SK-N-SH (cell line): ENCODE measurements around the gene ZNF143. TPM values are rescaled to one million over a fixed set of nuclear protein-coding genes. Genes with fewer than 3 reads are reported as not detected.

Experiments
- CTCF ChIA-PET: fragments of 300-600, 350-600 bp; formaldehyde crosslinking; extraction: SDS; loops from one replicate; lab custom pipeline; 2021; lab: Yijun Ruan, JAX
- POLR2A ChIA-PET: fragments of 350-600 bp; sonication (Branson Sonifier 250); formaldehyde crosslinking; extraction: SDS; loops from one replicate; lab custom pipeline; 2020; ENCODE audit warnings: antibody characterized with exemption, inconsistent platforms; lab: Yijun Ruan, JAX
- DNase-seq: peaks from one replicate; pipeline ENCODE4 v3.0.0; 2012
- H2AFZ ChIP-seq: fragments of 200-600 bp; sonication (generic); 2 replicates; pipeline ENCODE4 v1.8.1; 2016; ENCODE audit warnings: antibody characterized with exemption, mild to moderate bottlenecking, low read depth
- H3F3A ChIP-seq: fragments of 200-600 bp; sonication (generic); replicated peaks from 2 replicates; pipeline ENCODE3; 2016; ENCODE audit warnings: antibody characterized with exemption, mild to moderate bottlenecking; ENCODE audit not compliant: insufficient read depth
- H3K27ac ChIP-seq, 2 experiments: fragments of 200-500 bp in 1 of 2; fragments of 200-600 bp in 1 of 2; sonication (Bioruptor generic) in 1 of 2; sonication (generic), shearing (Covaris generic) in 1 of 2; 2 replicates each; pipeline versions ENCODE4 v1.5.1 to v1.6.1; 2014 to 2016; ENCODE audit warnings: low read depth in 2 of 2, inconsistent platforms in 1 of 2, low read length in 1 of 2, mild to moderate bottlenecking in 1 of 2, mixed read lengths in 1 of 2
- H3K27me3 ChIP-seq: fragments of 200-600 bp; sonication (generic), shearing (Covaris generic); 2 replicates; pipeline ENCODE4 v1.6.1; 2016; ENCODE audit warnings: mixed run types; ENCODE audit not compliant: insufficient read depth
- H3K36me3 ChIP-seq, 2 experiments: fragments of 200-500 bp in 1 of 2; fragments of 200-600 bp in 1 of 2; sonication (Bioruptor generic) in 1 of 2; sonication (generic) in 1 of 2; replicated peaks in 1 of 2; 2 replicates each; pipeline versions ENCODE3 to v1.5.1; 2014 to 2016; ENCODE audit warnings: low read length in 1 of 2, mild to moderate bottlenecking in 1 of 2; ENCODE audit not compliant: insufficient read depth in 2 of 2, control insufficient read depth in 1 of 2
- H3K4me1 ChIP-seq, 2 experiments: fragments of 200-500 bp in 1 of 2; fragments of 200-600 bp in 1 of 2; sonication (Bioruptor generic) in 1 of 2; sonication (generic), shearing (Covaris generic) in 1 of 2; 2 replicates each; pipeline versions ENCODE4 v1.5.1 to v1.6.1; 2014 to 2016; ENCODE audit warnings: low read depth in 1 of 2, low read length in 1 of 2, mixed run types in 1 of 2; ENCODE audit not compliant: insufficient read depth in 2 of 2, control insufficient read depth in 1 of 2
- H3K4me2 ChIP-seq: fragments of 200-600 bp; sonication (generic), shearing (Covaris generic); 2 replicates; pipeline ENCODE4 v1.6.1; 2017; ENCODE audit warnings: mixed run types
- H3K4me3 ChIP-seq, 2 experiments: fragments of 200-500 bp in 1 of 2; fragments of 200-600 bp in 1 of 2; sonication (Bioruptor generic) in 1 of 2; sonication (generic), shearing (Covaris generic) in 1 of 2; 2 replicates each; pipeline versions ENCODE4 v1.5.1 to v1.8.1; 2014 to 2016; ENCODE audit warnings: low read depth in 2 of 2, inconsistent platforms in 1 of 2, low read length in 1 of 2, mild to moderate bottlenecking in 1 of 2, mixed read lengths in 1 of 2, moderate library complexity in 1 of 2
- H3K79me2 ChIP-seq: fragments of 200-600 bp; sonication (generic); 2 replicates; pipeline ENCODE4 v1.8.1; 2017; ENCODE audit warnings: mild to moderate bottlenecking; ENCODE audit not compliant: insufficient read depth
- H3K9ac ChIP-seq: fragments of 200-600 bp; sonication (generic); 2 replicates; pipeline ENCODE4 v1.6.1; 2017; ENCODE audit warnings: mixed run types
- H3K9me2 ChIP-seq: fragments of 200-600 bp; sonication (generic); 2 replicates; pipeline ENCODE4 v1.6.1; 2017; ENCODE audit warnings: mixed run types
- H3K9me3 ChIP-seq: fragments of 200-600 bp; sonication (generic); 2 replicates; pipeline ENCODE4 v1.6.1; 2017; ENCODE audit warnings: mixed run types, mild to moderate bottlenecking, moderate library complexity
- H4K20me1 ChIP-seq: fragments of 200-600 bp; sonication (generic); 2 replicates; pipeline ENCODE4 v1.6.1; 2017; ENCODE audit warnings: mild to moderate bottlenecking, mixed run types; ENCODE audit not compliant: insufficient read depth
- CHD2 ChIP-seq: fragments of 150-350 bp; IDR thresholded peaks from 2 replicates; pipeline ENCODE4 v1.6.1; 2018; ENCODE audit warnings: low read length; ENCODE audit not compliant: partially characterized antibody
- EP300 ChIP-seq, 2 experiments: IDR thresholded peaks; 2 replicates each; pipeline versions ENCODE4 v1.4.0 to v1.6.1; 2012; ENCODE audit warnings: borderline replicate concordance in 1 of 2, low read depth in 1 of 2, low read length in 1 of 2
- FOXM1 ChIP-seq: IDR thresholded peaks from 2 replicates; pipeline ENCODE4 v1.4.0; 2012; ENCODE audit warnings: low read depth, mild to moderate bottlenecking
- JUND ChIP-seq: IDR thresholded peaks from 2 replicates; pipeline ENCODE4 v1.4.0; 2012
- MXI1 ChIP-seq: IDR thresholded peaks from 2 replicates; pipeline ENCODE4 v1.6.1; 2012; ENCODE audit warnings: mild to moderate bottlenecking, low read depth, low read length, improper control_type of control experiment
- NFIC ChIP-seq: IDR thresholded peaks from 2 replicates; pipeline ENCODE4 v1.4.0; 2012; ENCODE audit warnings: borderline replicate concordance
- RAD21 ChIP-seq: IDR thresholded peaks from 2 replicates; pipeline ENCODE4 v1.6.1; 2012; ENCODE audit warnings: mild to moderate bottlenecking, low read length
- RCOR1 ChIP-seq: fragments of 150-350 bp; IDR thresholded peaks from 2 replicates; pipeline ENCODE4 v1.6.1; 2017; ENCODE audit warnings: antibody characterized with exemption, low read length
- RXRA ChIP-seq: IDR thresholded peaks from 2 replicates; pipeline ENCODE4 v1.4.0; 2012; ENCODE audit warnings: low read depth, mild to moderate bottlenecking, borderline replicate concordance
- SIN3A ChIP-seq: IDR thresholded peaks from 2 replicates; pipeline ENCODE4 v1.6.1; 2012; ENCODE audit warnings: low read depth, mild to moderate bottlenecking, low read length, moderate library complexity, borderline replicate concordance
- SMC3 ChIP-seq: IDR thresholded peaks from 2 replicates; pipeline ENCODE4 v1.6.1; 2012; ENCODE audit warnings: low read depth, low read length, improper control_type of control experiment
- TAF1 ChIP-seq: IDR thresholded peaks from 2 replicates; pipeline ENCODE4 v1.6.1; 2012; ENCODE audit warnings: low read depth, mild to moderate bottlenecking, low read length, moderate library complexity, borderline replicate concordance
- TCF12 ChIP-seq: IDR thresholded peaks from 2 replicates; pipeline ENCODE4 v1.4.0; 2012
- TEAD4 ChIP-seq: IDR thresholded peaks from 2 replicates; pipeline ENCODE4 v1.4.0; 2012; ENCODE audit warnings: mild to moderate bottlenecking, borderline replicate concordance; ENCODE audit not compliant: insufficient read depth
- WGBS: methylation state at CpG from one replicate; pipeline ENCODE4 v1.1.6; 2017; ENCODE audit warnings: low lambda C conversion rate; 5-methylcytosine and 5-hydroxymethylcytosine counted together
- polyA plus RNA-seq, 3 experiments: library from polyadenylated mRNA; depleted of rRNA; stranded (reverse); fragments of >200 nt; gene quantifications; 2 replicates each; pipeline ENCODE4 v1.2.3, GENCODE V29; 2012
- TF ChIP-seq, protein P1 (sequence below): IDR thresholded peaks from 2 replicates; pipeline ENCODE4 v1.4.0; 2012; ENCODE audit warnings: low read depth
- TF ChIP-seq, protein P2 (sequence below): IDR thresholded peaks from 2 replicates; pipeline ENCODE4 v1.6.1; 2012; ENCODE audit warnings: mild to moderate bottlenecking, low read depth, low read length, moderate library complexity
- TF ChIP-seq, protein P3 (sequence below): fragments of 150-350 bp; IDR thresholded peaks from 2 replicates; pipeline ENCODE4 v1.6.1; 2016; ENCODE audit warnings: mild to moderate bottlenecking, low read depth, low read length
- TF ChIP-seq, protein P4 (sequence below): IDR thresholded peaks from 2 replicates; pipeline ENCODE4 v1.4.0; 2012; ENCODE audit warnings: low read depth, borderline replicate concordance
- TF ChIP-seq, protein P5 (sequence below): fragments of 200-600 bp; sonication (generic); IDR thresholded peaks from 2 replicates; pipeline ENCODE4 v1.6.1; 2017; ENCODE audit warnings: antibody characterized with exemption, mild to moderate bottlenecking, moderate library complexity

ZNF143 gene
- polyA plus RNA-seq, 1 of the 3 experiments (the other 2 are of a cell fraction) = 11.3 TPM

DNA sequence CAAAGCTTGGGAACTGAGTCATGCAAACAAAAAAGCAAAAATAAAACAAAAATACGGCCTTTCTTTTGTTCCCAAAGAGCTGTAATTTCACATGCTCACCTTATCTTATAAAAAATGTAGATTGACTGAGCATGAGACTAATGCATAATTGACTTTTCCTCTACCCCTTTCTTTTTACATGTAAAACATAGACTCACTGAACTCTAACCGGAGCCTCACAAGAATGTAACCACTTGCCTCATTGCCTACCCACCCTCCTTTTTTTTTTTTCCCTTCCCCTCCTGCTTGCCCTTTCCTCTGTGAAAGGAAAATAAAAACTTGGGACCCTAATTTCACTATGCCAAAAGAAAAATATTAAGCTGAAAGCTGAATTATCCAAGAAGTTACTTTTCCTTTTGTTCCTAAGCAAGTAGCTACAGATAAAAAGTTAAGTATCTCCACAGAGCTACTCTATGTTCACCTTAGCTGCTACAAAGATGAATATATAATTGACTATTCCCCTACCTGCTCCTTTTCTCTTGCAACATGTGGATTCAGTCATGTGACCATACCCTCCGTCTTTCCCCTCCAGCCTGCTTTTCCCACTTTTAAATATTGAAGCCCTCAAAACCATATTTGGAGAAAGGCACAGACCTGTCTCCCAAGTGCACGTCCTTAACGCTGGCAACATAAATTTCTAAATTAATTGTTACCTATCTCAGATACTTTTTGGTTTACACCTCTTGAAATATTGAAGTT is 73.1 kb downstream of the ZNF143 start:
- H3F3A ChIP-seq = no peaks in the 10 kb centered on the region
- TF ChIP-seq CHD2 (no peak), JUND (no peak), SMC3 (no peak), FOXM1 (no peak), RXRA (no peak), RCOR1 (no peak), EP300 (IDR thresholded peaks at IDR 0.05; ENCODE audit: borderline replicate concordance in 1 of 2, low read depth in 1 of 2, low read length in 1 of 2) (no peak)
- TF ChIP-seq, protein P1, sequence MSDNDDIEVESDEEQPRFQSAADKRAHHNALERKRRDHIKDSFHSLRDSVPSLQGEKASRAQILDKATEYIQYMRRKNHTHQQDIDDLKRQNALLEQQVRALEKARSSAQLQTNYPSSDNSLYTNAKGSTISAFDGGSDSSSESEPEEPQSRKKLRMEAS = no peak
- TF ChIP-seq, protein P2, sequence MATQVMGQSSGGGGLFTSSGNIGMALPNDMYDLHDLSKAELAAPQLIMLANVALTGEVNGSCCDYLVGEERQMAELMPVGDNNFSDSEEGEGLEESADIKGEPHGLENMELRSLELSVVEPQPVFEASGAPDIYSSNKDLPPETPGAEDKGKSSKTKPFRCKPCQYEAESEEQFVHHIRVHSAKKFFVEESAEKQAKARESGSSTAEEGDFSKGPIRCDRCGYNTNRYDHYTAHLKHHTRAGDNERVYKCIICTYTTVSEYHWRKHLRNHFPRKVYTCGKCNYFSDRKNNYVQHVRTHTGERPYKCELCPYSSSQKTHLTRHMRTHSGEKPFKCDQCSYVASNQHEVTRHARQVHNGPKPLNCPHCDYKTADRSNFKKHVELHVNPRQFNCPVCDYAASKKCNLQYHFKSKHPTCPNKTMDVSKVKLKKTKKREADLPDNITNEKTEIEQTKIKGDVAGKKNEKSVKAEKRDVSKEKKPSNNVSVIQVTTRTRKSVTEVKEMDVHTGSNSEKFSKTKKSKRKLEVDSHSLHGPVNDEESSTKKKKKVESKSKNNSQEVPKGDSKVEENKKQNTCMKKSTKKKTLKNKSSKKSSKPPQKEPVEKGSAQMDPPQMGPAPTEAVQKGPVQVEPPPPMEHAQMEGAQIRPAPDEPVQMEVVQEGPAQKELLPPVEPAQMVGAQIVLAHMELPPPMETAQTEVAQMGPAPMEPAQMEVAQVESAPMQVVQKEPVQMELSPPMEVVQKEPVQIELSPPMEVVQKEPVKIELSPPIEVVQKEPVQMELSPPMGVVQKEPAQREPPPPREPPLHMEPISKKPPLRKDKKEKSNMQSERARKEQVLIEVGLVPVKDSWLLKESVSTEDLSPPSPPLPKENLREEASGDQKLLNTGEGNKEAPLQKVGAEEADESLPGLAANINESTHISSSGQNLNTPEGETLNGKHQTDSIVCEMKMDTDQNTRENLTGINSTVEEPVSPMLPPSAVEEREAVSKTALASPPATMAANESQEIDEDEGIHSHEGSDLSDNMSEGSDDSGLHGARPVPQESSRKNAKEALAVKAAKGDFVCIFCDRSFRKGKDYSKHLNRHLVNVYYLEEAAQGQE = no peak
- TF ChIP-seq, all 33 proteins: peak for 0
- H3K4me1 ChIP-seq = peaks cover 7 to 8% of the 10 kb centered on the region in 2 experiments; a peak in 2 of 4 replicates
- no peaks in the 10 kb centered on the region for H3K36me3 ChIP-seq
- ChIA-PET CTCF (interaction anchor here (0.6 to 1.9 kb wide), 7 partner anchors 8 to 207 kb away, joined by 3 to 6 read pairs (median 3); no protein-coding TSS in a partner anchor), POLR2A (no interaction called here)
- H2AFZ ChIP-seq = no peak overlapping the region
- no peak overlapping the region for H3K4me2 ChIP-seq
- no peaks in the 10 kb centered on the region for H3K79me2 ChIP-seq
- no peak for DNase-seq
- no peak overlapping the region for H3K4me3 ChIP-seq
- WGBS = 89% methylated on average over 5 of the region's 5 CpGs
- H4K20me1 ChIP-seq = no peaks in the 10 kb centered on the region
- H3K9me2 ChIP-seq = no peaks in the 10 kb centered on the region
- H3K27me3 ChIP-seq = no peaks in the 10 kb centered on the region
- H3K9me3 ChIP-seq = no peaks in the 10 kb centered on the region
- H3K9ac ChIP-seq = no peak overlapping the region
- H3K27ac ChIP-seq = no peak overlapping the region

DNA sequence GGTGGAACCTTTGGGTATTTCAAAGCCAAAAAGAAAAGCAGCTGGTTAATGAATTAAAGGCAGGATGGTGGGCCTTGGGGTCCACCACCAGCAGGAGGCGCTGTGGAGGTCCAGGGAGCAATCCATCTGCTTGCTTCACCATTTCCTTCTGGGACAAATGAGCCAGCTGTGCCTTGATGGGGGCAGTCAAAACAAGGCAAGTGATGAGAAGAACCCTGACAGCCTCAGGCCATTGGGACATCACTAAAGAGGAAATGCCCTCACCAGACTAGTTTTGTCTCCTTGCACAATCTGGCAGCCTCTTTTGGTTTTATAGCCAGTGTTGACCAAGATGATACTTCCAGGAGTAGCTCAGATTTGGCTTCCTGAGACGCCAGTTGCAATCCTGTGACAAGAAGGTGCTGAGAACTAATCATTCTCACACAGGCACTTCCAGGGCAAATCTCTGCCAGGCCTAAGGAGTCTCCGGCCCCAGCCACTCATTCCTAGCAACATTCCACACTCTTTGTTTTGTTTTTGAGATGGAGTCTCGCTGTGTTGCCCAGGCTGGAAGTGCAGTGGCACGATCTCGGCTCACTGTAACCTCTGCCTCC is 74.5 kb downstream of the ZNF143 start:
- no peaks in the 10 kb centered on the region for H3K9me3 ChIP-seq
- WGBS = 87% methylated on average over 6 of the region's 6 CpGs
- H4K20me1 ChIP-seq = no peaks in the 10 kb centered on the region
- H3F3A ChIP-seq = no peaks in the 10 kb centered on the region
- no peaks in the 10 kb centered on the region for H3K9me2 ChIP-seq
- peak; percentile 53 for DNase-seq
- no peak overlapping the region; a peak in 1 of 4 replicates for H3K4me3 ChIP-seq
- H3K79me2 ChIP-seq = no peaks in the 10 kb centered on the region
- no peak overlapping the region for H3K9ac ChIP-seq
- H3K36me3 ChIP-seq = no peaks in the 10 kb centered on the region
- no peaks in the 10 kb centered on the region for H3K27me3 ChIP-seq
- ChIA-PET POLR2A (no interaction called here), CTCF (interaction anchor here (0.6 to 1.9 kb wide), 12 partner anchors 10 to 214 kb away, joined by 3 to 6 read pairs (median 4); no protein-coding TSS in a partner anchor)
- H3K27ac ChIP-seq = no peak overlapping the region
- H2AFZ ChIP-seq = no peak overlapping the region
- no peaks in the 10 kb centered on the region for H3K4me1 ChIP-seq
- no peak overlapping the region for H3K4me2 ChIP-seq
- TF ChIP-seq TAF1 (no peak), MXI1 (no peak), TEAD4 (no peak), TCF12 (no peak), NFIC (no peak), SIN3A (no peak), RAD21 (peak; percentile 46), SMC3 (peak; percentile 30; the same call in 1 of the 2 replicates)
- TF ChIP-seq, protein P3, sequence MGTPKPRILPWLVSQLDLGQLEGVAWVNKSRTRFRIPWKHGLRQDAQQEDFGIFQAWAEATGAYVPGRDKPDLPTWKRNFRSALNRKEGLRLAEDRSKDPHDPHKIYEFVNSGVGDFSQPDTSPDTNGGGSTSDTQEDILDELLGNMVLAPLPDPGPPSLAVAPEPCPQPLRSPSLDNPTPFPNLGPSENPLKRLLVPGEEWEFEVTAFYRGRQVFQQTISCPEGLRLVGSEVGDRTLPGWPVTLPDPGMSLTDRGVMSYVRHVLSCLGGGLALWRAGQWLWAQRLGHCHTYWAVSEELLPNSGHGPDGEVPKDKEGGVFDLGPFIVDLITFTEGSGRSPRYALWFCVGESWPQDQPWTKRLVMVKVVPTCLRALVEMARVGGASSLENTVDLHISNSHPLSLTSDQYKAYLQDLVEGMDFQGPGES = no peak
- TF ChIP-seq, protein P4, sequence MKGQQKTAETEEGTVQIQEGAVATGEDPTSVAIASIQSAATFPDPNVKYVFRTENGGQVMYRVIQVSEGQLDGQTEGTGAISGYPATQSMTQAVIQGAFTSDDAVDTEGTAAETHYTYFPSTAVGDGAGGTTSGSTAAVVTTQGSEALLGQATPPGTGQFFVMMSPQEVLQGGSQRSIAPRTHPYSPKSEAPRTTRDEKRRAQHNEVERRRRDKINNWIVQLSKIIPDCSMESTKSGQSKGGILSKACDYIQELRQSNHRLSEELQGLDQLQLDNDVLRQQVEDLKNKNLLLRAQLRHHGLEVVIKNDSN = no peak
- TF ChIP-seq, protein P5, sequence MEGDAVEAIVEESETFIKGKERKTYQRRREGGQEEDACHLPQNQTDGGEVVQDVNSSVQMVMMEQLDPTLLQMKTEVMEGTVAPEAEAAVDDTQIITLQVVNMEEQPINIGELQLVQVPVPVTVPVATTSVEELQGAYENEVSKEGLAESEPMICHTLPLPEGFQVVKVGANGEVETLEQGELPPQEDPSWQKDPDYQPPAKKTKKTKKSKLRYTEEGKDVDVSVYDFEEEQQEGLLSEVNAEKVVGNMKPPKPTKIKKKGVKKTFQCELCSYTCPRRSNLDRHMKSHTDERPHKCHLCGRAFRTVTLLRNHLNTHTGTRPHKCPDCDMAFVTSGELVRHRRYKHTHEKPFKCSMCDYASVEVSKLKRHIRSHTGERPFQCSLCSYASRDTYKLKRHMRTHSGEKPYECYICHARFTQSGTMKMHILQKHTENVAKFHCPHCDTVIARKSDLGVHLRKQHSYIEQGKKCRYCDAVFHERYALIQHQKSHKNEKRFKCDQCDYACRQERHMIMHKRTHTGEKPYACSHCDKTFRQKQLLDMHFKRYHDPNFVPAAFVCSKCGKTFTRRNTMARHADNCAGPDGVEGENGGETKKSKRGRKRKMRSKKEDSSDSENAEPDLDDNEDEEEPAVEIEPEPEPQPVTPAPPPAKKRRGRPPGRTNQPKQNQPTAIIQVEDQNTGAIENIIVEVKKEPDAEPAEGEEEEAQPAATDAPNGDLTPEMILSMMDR = peak; percentile 80
